MM.1S (cell line): Measurements from ENCODE around the gene EDC4.
A peak's percentile ranks its signal among the peaks of the same experiment; 100 is the strongest.
"Not testable (repeated sequence)": the region's sequence is repeated elsewhere in the genome, so short reads cannot be mapped to it uniquely, and the experiment has no call there.

Experiments
- DNase-seq: peaks from one replicate; pipeline ENCODE4 v3.0.0-alpha.2; 2015
- H2AFZ ChIP-seq: fragments of 300-600 bp; sonication (generic); 2 replicates; pipeline ENCODE4 v1.6.0; 2016; ENCODE audit warnings: antibody characterized with exemption, low read length
- H3F3A ChIP-seq: fragments of 300-600 bp; sonication (generic); 2 replicates; pipeline ENCODE4 v1.6.1; 2016; ENCODE audit warnings: mild to moderate bottlenecking, antibody characterized with exemption, low read length, moderate library complexity, mixed read lengths; ENCODE audit not compliant: insufficient read depth
- H3K27ac ChIP-seq: fragments of 300-600 bp; sonication (generic); 2 replicates; pipeline ENCODE4 v1.5.1; 2016; ENCODE audit warnings: mild to moderate bottlenecking, low read length
- H3K27me3 ChIP-seq: fragments of 300-600 bp; sonication (generic); replicated peaks from 2 replicates; pipeline ENCODE4 v1.6.0; 2016; ENCODE audit warnings: low read length; ENCODE audit not compliant: insufficient read depth
- H3K36me3 ChIP-seq: fragments of 300-600 bp; sonication (generic); replicated peaks from 2 replicates; pipeline ENCODE4 v1.6.1; 2016; ENCODE audit warnings: mild to moderate bottlenecking, low read length, mixed read lengths; ENCODE audit not compliant: insufficient read depth
- H3K4me1 ChIP-seq: fragments of 300-600 bp; sonication (generic); 2 replicates; pipeline ENCODE4 v1.6.1; 2016; ENCODE audit warnings: low read length, mixed read lengths
- H3K4me2 ChIP-seq: fragments of 300-600 bp; sonication (generic); 2 replicates; pipeline ENCODE4 v1.6.0; 2016; ENCODE audit warnings: low read depth, low read length
- H3K4me3 ChIP-seq: fragments of 300-600 bp; sonication (generic); 2 replicates; pipeline ENCODE4 v1.5.1; 2016; ENCODE audit warnings: low read length, mixed read lengths
- H3K79me2 ChIP-seq: fragments of 300-600 bp; sonication (generic); 2 replicates; pipeline ENCODE4 v1.6.1; 2016; ENCODE audit warnings: mixed run types, low read length, mixed read lengths
- H3K9ac ChIP-seq: fragments of 300-600 bp; sonication (generic); 2 replicates; pipeline ENCODE4 v1.6.1; 2016; ENCODE audit warnings: low read length, mixed read lengths
- H3K9me2 ChIP-seq: fragments of 300-600 bp; sonication (generic); replicated peaks from 2 replicates; pipeline ENCODE4 v1.6.1; 2016; ENCODE audit warnings: mild to moderate bottlenecking, low read length, mixed read lengths; ENCODE audit not compliant: insufficient read depth
- H3K9me3 ChIP-seq: fragments of 300-600 bp; sonication (generic); replicated peaks from 2 replicates; pipeline ENCODE4 v1.6.1; 2016; ENCODE audit warnings: mild to moderate bottlenecking, low read length, mixed read lengths; ENCODE audit not compliant: insufficient read depth
- H4K20me1 ChIP-seq: fragments of 300-600 bp; sonication (generic); 2 replicates; pipeline ENCODE4 v1.6.1; 2016; ENCODE audit warnings: mild to moderate bottlenecking, low read length, moderate library complexity, mixed read lengths; ENCODE audit not compliant: insufficient read depth
- EZH2 ChIP-seq: fragments of 300-600 bp; sonication (generic); optimal IDR thresholded peaks from 2 replicates; pipeline ENCODE3; 2017; ENCODE audit warnings: low read depth, mild to moderate bottlenecking, antibody characterized with exemption, low read length, mixed read lengths
- EZH2phosphoT487 ChIP-seq: fragments of 300-600 bp; sonication (generic); IDR thresholded peaks from 2 replicates; pipeline ENCODE4 v1.6.1; 2018; ENCODE audit warnings: antibody characterized with exemption, low read length
- TF ChIP-seq, protein P1 (sequence below): fragments of 300-600 bp; sonication (generic); IDR thresholded peaks from 2 replicates; pipeline ENCODE4 v1.5.1; 2016; ENCODE audit warnings: antibody characterized with exemption, low read length, mixed read lengths

Gene EDC4

GRCh38 chr16:67862623-67863583 is 9.9 kb upstream of the EDC4 start:
- Histone ChIP-seq H3K9me3 (no peaks in the 10 kb centered on the region), H2AFZ (no peak overlapping the region), H3K4me3 (no peak overlapping the region), H3K27ac (no peak overlapping the region), H3K4me1 (no peaks in the 10 kb centered on the region), H3F3A (no peaks in the 10 kb centered on the region), H3K9ac (no peak overlapping the region), H3K36me3 (no peaks in the 10 kb centered on the region; the same call in none of the 2 replicates), H3K9me2 (no peaks in the 10 kb centered on the region), H3K4me2 (no peak overlapping the region), H3K79me2 (peaks cover 69% of the 10 kb centered on the region), H4K20me1 (no peaks in the 10 kb centered on the region; the same call in 1 of the 2 replicates), H3K27me3 (no peaks in the 10 kb centered on the region)
- no peak for DNase-seq
- no peak for TF ChIP-seq EZH2phosphoT487
- no peak for TF ChIP-seq EZH2
- TF ChIP-seq, protein P1, sequence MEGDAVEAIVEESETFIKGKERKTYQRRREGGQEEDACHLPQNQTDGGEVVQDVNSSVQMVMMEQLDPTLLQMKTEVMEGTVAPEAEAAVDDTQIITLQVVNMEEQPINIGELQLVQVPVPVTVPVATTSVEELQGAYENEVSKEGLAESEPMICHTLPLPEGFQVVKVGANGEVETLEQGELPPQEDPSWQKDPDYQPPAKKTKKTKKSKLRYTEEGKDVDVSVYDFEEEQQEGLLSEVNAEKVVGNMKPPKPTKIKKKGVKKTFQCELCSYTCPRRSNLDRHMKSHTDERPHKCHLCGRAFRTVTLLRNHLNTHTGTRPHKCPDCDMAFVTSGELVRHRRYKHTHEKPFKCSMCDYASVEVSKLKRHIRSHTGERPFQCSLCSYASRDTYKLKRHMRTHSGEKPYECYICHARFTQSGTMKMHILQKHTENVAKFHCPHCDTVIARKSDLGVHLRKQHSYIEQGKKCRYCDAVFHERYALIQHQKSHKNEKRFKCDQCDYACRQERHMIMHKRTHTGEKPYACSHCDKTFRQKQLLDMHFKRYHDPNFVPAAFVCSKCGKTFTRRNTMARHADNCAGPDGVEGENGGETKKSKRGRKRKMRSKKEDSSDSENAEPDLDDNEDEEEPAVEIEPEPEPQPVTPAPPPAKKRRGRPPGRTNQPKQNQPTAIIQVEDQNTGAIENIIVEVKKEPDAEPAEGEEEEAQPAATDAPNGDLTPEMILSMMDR: no peak

- H3K27ac ChIP-seq, H4K20me1 ChIP-seq, H3K4me3 ChIP-seq, H3K27me3 ChIP-seq, H3K9me3 ChIP-seq, H2AFZ ChIP-seq, H3K9ac ChIP-seq, H3K4me1 ChIP-seq, H3K36me3 ChIP-seq, H3F3A ChIP-seq, DNase-seq, H3K9me2 ChIP-seq, H3K4me2 ChIP-seq: not testable (repeated sequence)
- H3K79me2 ChIP-seq: peaks cover 58% of the 10 kb centered on the region
Measured at GRCh38 chr16:67864044-67864443, 8.8 kb upstream of the EDC4 start.

- H3F3A ChIP-seq: no peaks in the 10 kb centered on the region
- no peak overlapping the region for H3K27ac ChIP-seq
- no peaks in the 10 kb centered on the region for H3K9me2 ChIP-seq
- no peak overlapping the region for H3K4me2 ChIP-seq
- no peak for DNase-seq
- no peaks in the 10 kb centered on the region; the same call in none of the 2 replicates for H3K36me3 ChIP-seq
- H3K9ac ChIP-seq: no peak overlapping the region
- no peak overlapping the region for H3K4me3 ChIP-seq
- no peaks in the 10 kb centered on the region for H3K4me1 ChIP-seq
- H2AFZ ChIP-seq: no peak overlapping the region
- TF ChIP-seq, protein P1: no peak
- TF ChIP-seq EZH2phosphoT487 (no peak), EZH2 (no peak)
- H3K9me3 ChIP-seq: no peaks in the 10 kb centered on the region
- H4K20me1 ChIP-seq: no peaks in the 10 kb centered on the region; the same call in 1 of the 2 replicates
- peaks cover 53% of the 10 kb centered on the region for H3K79me2 ChIP-seq
- no peaks in the 10 kb centered on the region for H3K27me3 ChIP-seq
Measured at GRCh38 chr16:67864594-67864993, 8.3 kb upstream of the EDC4 start.

DNA sequence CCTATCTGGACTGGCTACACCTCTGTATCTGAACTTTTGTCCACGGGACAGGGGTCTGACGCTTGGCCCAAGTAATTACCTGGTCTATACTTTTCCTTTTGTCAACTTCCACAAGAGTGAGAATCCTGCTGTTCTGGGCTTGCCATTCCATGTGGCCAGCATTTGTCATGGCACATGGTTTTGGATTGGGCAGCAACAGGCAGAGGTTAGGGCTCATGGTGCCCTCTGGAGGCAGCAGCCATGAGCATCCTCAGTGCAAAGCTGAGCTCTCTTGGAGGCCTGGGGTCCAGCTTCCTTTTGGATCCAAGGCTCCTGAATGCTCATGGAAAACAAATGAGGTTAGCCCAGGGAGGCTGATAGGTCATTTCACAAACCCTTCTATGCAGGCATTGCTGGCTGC is 7.5 kb upstream of the EDC4 start:
- H3K9ac ChIP-seq: no peak overlapping the region
- H3K9me2 ChIP-seq: no peaks in the 10 kb centered on the region
- no peaks in the 10 kb centered on the region; the same call in none of the 2 replicates for H3K36me3 ChIP-seq
- H3K4me2 ChIP-seq: no peak overlapping the region
- 0 out of 2 replicates have a peak, but pooled peaks cover 6% of the 10 kb centered on the region for H3F3A ChIP-seq
- H3K27ac ChIP-seq: no peak overlapping the region
- peaks cover 49% of the 10 kb centered on the region for H3K79me2 ChIP-seq
- H3K4me3 ChIP-seq: no peak overlapping the region
- no peak overlapping the region for H2AFZ ChIP-seq
- H3K9me3 ChIP-seq: no peaks in the 10 kb centered on the region
- no peaks in the 10 kb centered on the region; the same call in 1 of the 2 replicates for H4K20me1 ChIP-seq
- peak; percentile 15 for DNase-seq
- H3K4me1 ChIP-seq: no peaks in the 10 kb centered on the region
- TF ChIP-seq, protein P1: peak; percentile 40
- no peak for TF ChIP-seq EZH2phosphoT487
- no peaks in the 10 kb centered on the region for H3K27me3 ChIP-seq
